Neural progenitor cell (in vitro differentiated cells): ENCODE data around the gene GPR143. TPM values are rescaled to one million over a fixed set of nuclear protein-coding genes. Genes with fewer than 3 reads are reported as not detected.

Source experiments
- DNase-seq: peaks from one replicate; pipeline ENCODE4 v3.0.0-alpha.2; 2016; ENCODE audit warnings: low spot score
- H2AFZ ChIP-seq: fragments of 200-600 bp; sonication (generic); replicated peaks from 2 replicates; pipeline ENCODE4 v1.6.1; 2016; ENCODE audit warnings: antibody characterized with exemption
- H3F3A ChIP-seq: fragments of 200-600 bp; sonication (generic); 2 replicates; pipeline ENCODE4 v1.6.1; 2016; ENCODE audit warnings: antibody characterized with exemption, low read depth
- H3K27ac ChIP-seq: fragments of 200-600 bp; sonication (generic); 2 replicates; pipeline ENCODE4 v1.5.1; 2016; ENCODE audit warnings: mild to moderate bottlenecking
- H3K27me3 ChIP-seq: fragments of 200-600 bp; sonication (generic); 2 replicates; pipeline ENCODE4 v1.6.1; 2016; ENCODE audit warnings: mild to moderate bottlenecking, moderate library complexity
- H3K36me3 ChIP-seq: fragments of 200-600 bp; sonication (generic); 2 replicates; pipeline ENCODE4 v1.5.1; 2016
- H3K4me1 ChIP-seq: fragments of 200-600 bp; sonication (generic); 2 replicates; pipeline ENCODE4 v1.6.1; 2016; ENCODE audit warnings: mixed run types
- H3K4me2 ChIP-seq: fragments of 200-600 bp; sonication (generic); 2 replicates; pipeline ENCODE4 v1.6.1; 2016
- H3K4me3 ChIP-seq: fragments of 200-600 bp; sonication (generic); 2 replicates; pipeline ENCODE4 v1.5.1; 2016
- H3K79me2 ChIP-seq: fragments of 200-600 bp; sonication (generic); 2 replicates; pipeline ENCODE4 v1.6.1; 2016; ENCODE audit warnings: low read depth
- H3K9ac ChIP-seq: fragments of 200-600 bp; sonication (generic); 2 replicates; pipeline ENCODE4 v1.6.1; 2016
- H3K9me3 ChIP-seq: fragments of 200-600 bp; sonication (generic); 2 replicates; pipeline ENCODE4 v1.5.1; 2016; ENCODE audit warnings: low read depth
- H4K20me1 ChIP-seq: fragments of 200-600 bp; sonication (generic); 2 replicates; pipeline ENCODE4 v1.6.1; 2016; ENCODE audit warnings: low read depth
- H3K27ac Mint-ChIP-seq: 3 replicates; pipeline ENCODE4 v1.8.0; 2021; ENCODE audit warnings: mixed read lengths
- H3K27me3 Mint-ChIP-seq: 2 replicates; pipeline ENCODE4 v1.8.0; 2022; ENCODE audit warnings: low read depth, mild to moderate bottlenecking, inconsistent platforms, moderate library complexity, mixed read lengths; ENCODE audit not compliant: insufficient read depth
- H3K36me3 Mint-ChIP-seq: 3 replicates; pipeline ENCODE4 v1.8.0; 2021; ENCODE audit warnings: mixed read lengths
- H3K4me1 Mint-ChIP-seq: 3 replicates; pipeline ENCODE4 v1.8.0; 2021; ENCODE audit warnings: mixed read lengths
- H3K4me3 Mint-ChIP-seq: 3 replicates; pipeline ENCODE4 v1.8.0; 2021; ENCODE audit warnings: mild to moderate bottlenecking, moderate library complexity, mixed read lengths
- H3K9me3 Mint-ChIP-seq: 3 replicates; pipeline ENCODE4 v1.8.0; 2020; ENCODE audit warnings: mixed read lengths
- CTCF ChIP-seq: fragments of 200-600 bp; sonication (generic); IDR thresholded peaks from 2 replicates; pipeline ENCODE4 v1.5.1; 2017; ENCODE audit warnings: antibody characterized with exemption, mild to moderate bottlenecking
- EZH2 ChIP-seq: fragments of 200-600 bp; sonication (generic); IDR thresholded peaks from 2 replicates; pipeline ENCODE4 v1.6.1; 2017; ENCODE audit warnings: antibody characterized with exemption, mild to moderate bottlenecking, moderate library complexity
- EZH2phosphoT487 ChIP-seq: fragments of 200-600 bp; sonication (generic); IDR thresholded peaks from 2 replicates; pipeline ENCODE4 v1.6.1; 2017; ENCODE audit warnings: antibody characterized with exemption
- total RNA-seq: library from RNA; depleted of rRNA; stranded (reverse); fragments of >200 nt; gene quantifications from 2 replicates; pipeline ENCODE4 v1.2.3, GENCODE V29; 2015; ENCODE audit warnings: low replicate concordance

GPR143 gene
- total RNA-seq, 1 donor from 2014 or later, result 10.6 TPM

GRCh38 chrX:9728261-9728660 lies 37.4 kb downstream of the GPR143 start:
- no peak overlapping the region for H3K4me3 ChIP-seq
- H3K36me3 Mint-ChIP-seq, result peaks cover 39% of the 10 kb centered on the region
- no peaks in the 10 kb centered on the region for H3K36me3 ChIP-seq
- TF ChIP-seq EZH2 (no peak), EZH2phosphoT487 (no peak), CTCF (no peak)
- H4K20me1 ChIP-seq, result no peaks in the 10 kb centered on the region
- H3K27me3 ChIP-seq, result no peaks in the 10 kb centered on the region
- H3K4me3 Mint-ChIP-seq, result no peak overlapping the region
- H3K27ac Mint-ChIP-seq, result no peak overlapping the region
- H3K4me2 ChIP-seq, result no peak overlapping the region
- no peaks in the 10 kb centered on the region for H3F3A ChIP-seq
- peaks cover 7% of the 10 kb centered on the region for H3K9me3 ChIP-seq
- H3K9ac ChIP-seq, result no peak overlapping the region
- H3K79me2 ChIP-seq, result no peaks in the 10 kb centered on the region
- peaks cover 8% of the 10 kb centered on the region for H3K4me1 Mint-ChIP-seq
- no peak for DNase-seq
- no peak overlapping the region for H2AFZ ChIP-seq
- no peak overlapping the region for H3K27ac ChIP-seq
- no peaks in the 10 kb centered on the region for H3K4me1 ChIP-seq
- no peaks in the 10 kb centered on the region for H3K27me3 Mint-ChIP-seq
- H3K9me3 Mint-ChIP-seq, result peaks cover 47% of the 10 kb centered on the region

- no peaks in the 10 kb centered on the region for H3K27me3 ChIP-seq
- H3F3A ChIP-seq, result no peaks in the 10 kb centered on the region
- H3K9ac ChIP-seq, result no peak overlapping the region
- H3K36me3 ChIP-seq, result no peaks in the 10 kb centered on the region
- no peak for DNase-seq
- no peak overlapping the region for H3K27ac ChIP-seq
- H4K20me1 ChIP-seq, result no peaks in the 10 kb centered on the region
- no peak overlapping the region for H3K4me2 ChIP-seq
- H3K27ac Mint-ChIP-seq, result no peak overlapping the region
- peaks cover 68% of the 10 kb centered on the region for H3K36me3 Mint-ChIP-seq
- no peak overlapping the region for H2AFZ ChIP-seq
- TF ChIP-seq CTCF (no peak), EZH2 (no peak), EZH2phosphoT487 (no peak)
- H3K4me3 ChIP-seq, result no peak overlapping the region
- H3K27me3 Mint-ChIP-seq, result peaks cover 4% of the 10 kb centered on the region
- H3K9me3 Mint-ChIP-seq, result peaks cover 72% of the 10 kb centered on the region
- no peak overlapping the region for H3K4me3 Mint-ChIP-seq
- no peaks in the 10 kb centered on the region for H3K79me2 ChIP-seq
- no peaks in the 10 kb centered on the region for H3K4me1 ChIP-seq
- peaks cover 8% of the 10 kb centered on the region for H3K4me1 Mint-ChIP-seq
- peaks cover 15% of the 10 kb centered on the region for H3K9me3 ChIP-seq
These were observed 40.9 kb downstream of the GPR143 start for GRCh38 chrX:9724711-9725110.

- peaks cover 53% of the 10 kb centered on the region for H3K9me3 Mint-ChIP-seq
- H3K9me3 ChIP-seq, result peaks cover 8% of the 10 kb centered on the region
- H3K79me2 ChIP-seq, result no peaks in the 10 kb centered on the region
- no peaks in the 10 kb centered on the region for H3K4me1 Mint-ChIP-seq
- no peak overlapping the region for H3K4me3 Mint-ChIP-seq
- DNase-seq, result no peak
- H3K27ac Mint-ChIP-seq, result no peak overlapping the region
- H3K27me3 ChIP-seq, result no peaks in the 10 kb centered on the region
- no peak overlapping the region for H3K4me2 ChIP-seq
- no peaks in the 10 kb centered on the region for H4K20me1 ChIP-seq
- no peak overlapping the region for H3K4me3 ChIP-seq
- peaks cover 86% of the 10 kb centered on the region for H3K36me3 Mint-ChIP-seq
- TF ChIP-seq EZH2 (no peak), CTCF (no peak), EZH2phosphoT487 (no peak)
- no peak overlapping the region for H3K9ac ChIP-seq
- H3K27me3 Mint-ChIP-seq, result peaks cover 4% of the 10 kb centered on the region
- H3K36me3 ChIP-seq, result no peaks in the 10 kb centered on the region
- no peaks in the 10 kb centered on the region for H3F3A ChIP-seq
- H2AFZ ChIP-seq, result no peak overlapping the region
- no peaks in the 10 kb centered on the region for H3K4me1 ChIP-seq
- H3K27ac ChIP-seq, result no peak overlapping the region
These were observed 48.3 kb downstream of the GPR143 start for GRCh38 chrX:9717376-9717775.
